Gastroesophageal sphincter (tissue), 4 donors: ENCODE results near the gene MGA. TPM values are rescaled to one million over a fixed set of nuclear protein-coding genes. Genes with fewer than 3 reads are reported as not detected.

Source experiments
- ATAC-seq: fragments of 150-250 bp; one replicate; pipeline ENCODE4 v1.9.1; 2016; ENCODE audit warnings: mild to moderate bottlenecking, moderate library complexity
- H3K27ac ChIP-seq, 4 donors: fragments of 200-600 bp; sonication (generic) in 3 of 4; 1 replicate in 3 of 4; 2 replicates in 1 of 4; pipeline ENCODE4 v1.5.1; 2016 to 2019
- H3K27me3 ChIP-seq: fragments of 200-600 bp; sonication (generic); one replicate; pipeline ENCODE4 v1.5.1; 2019
- H3K36me3 ChIP-seq, 2 donors: fragments of 200-600 bp; sonication (generic); one replicate each; pipeline ENCODE4 v1.5.1; 2019; ENCODE audit warnings: control low read depth in 1 of 2
- H3K4me1 ChIP-seq, 3 donors: fragments of 200-600 bp; sonication (generic); 1 replicate in 2 of 3; 2 replicates in 1 of 3; pipeline ENCODE4 v1.5.1; 2016 to 2019; ENCODE audit warnings: control low read depth in 2 of 3
- H3K4me3 ChIP-seq, 2 donors: fragments of 200-600 bp; sonication (generic); one replicate each; pipeline ENCODE4 v1.5.1; 2019; ENCODE audit warnings: mild to moderate bottlenecking in 1 of 2, moderate library complexity in 1 of 2
- H3K9me3 ChIP-seq, 3 donors: fragments of 200-600 bp; sonication (generic); one replicate each; pipeline ENCODE4 v1.5.1; 2017 to 2019; ENCODE audit warnings: control low read depth in 2 of 3
- EP300 ChIP-seq: sonication (generic); formaldehyde crosslinking; IDR thresholded peaks from one replicate; pipeline ENCODE4 v1.6.1; 2017; ENCODE audit warnings: antibody characterized with exemption, mild to moderate bottlenecking
- POLR2A ChIP-seq, 2 donors: fragments of 450-650 bp; IDR thresholded peaks; one replicate each; pipeline ENCODE4 v1.6.1; 2017; ENCODE audit warnings: antibody characterized with exemption in 2 of 2, mild to moderate bottlenecking in 2 of 2, moderate library complexity in 1 of 2
- POLR2AphosphoS5 ChIP-seq: sonication (generic); formaldehyde crosslinking; IDR thresholded peaks from one replicate; pipeline ENCODE4 v1.6.1; 2017; ENCODE audit warnings: antibody characterized with exemption
- WGBS, 2 donors: methylation state at CpG; one replicate each; pipeline ENCODE4 v1.1.5; 2018; ENCODE audit warnings: low coverage in 1 of 2; 5-methylcytosine and 5-hydroxymethylcytosine counted together
- small RNA-seq, 4 donors: library from RNA; depleted of rRNA; stranded (forward); fragments of <200 nt; gene quantifications; one replicate each; pipeline ENCODE3, GENCODE V24; 2016
- total RNA-seq, 4 donors: library from RNA; depleted of rRNA; stranded (reverse); fragments of >200 nt; gene quantifications; one replicate each; pipeline ENCODE4 v1.1.0, GENCODE V29; 2016
- TF ChIP-seq, protein P1 (sequence below), 4 experiments: fragments of 200-600 bp in 2 of 4; fragments of 450-650 bp in 2 of 4; sonication (generic) in 1 of 4; IDR thresholded peaks; one replicate each; pipeline ENCODE4 v1.5.1; 2017 to 2019; ENCODE audit warnings: antibody characterized with exemption in 4 of 4, mild to moderate bottlenecking in 2 of 4, moderate library complexity in 2 of 4

The MGA gene
- total RNA-seq, 4 donors from 2014 or later, result 29.4 to 59.2 (median 44.9) TPM

DNA sequence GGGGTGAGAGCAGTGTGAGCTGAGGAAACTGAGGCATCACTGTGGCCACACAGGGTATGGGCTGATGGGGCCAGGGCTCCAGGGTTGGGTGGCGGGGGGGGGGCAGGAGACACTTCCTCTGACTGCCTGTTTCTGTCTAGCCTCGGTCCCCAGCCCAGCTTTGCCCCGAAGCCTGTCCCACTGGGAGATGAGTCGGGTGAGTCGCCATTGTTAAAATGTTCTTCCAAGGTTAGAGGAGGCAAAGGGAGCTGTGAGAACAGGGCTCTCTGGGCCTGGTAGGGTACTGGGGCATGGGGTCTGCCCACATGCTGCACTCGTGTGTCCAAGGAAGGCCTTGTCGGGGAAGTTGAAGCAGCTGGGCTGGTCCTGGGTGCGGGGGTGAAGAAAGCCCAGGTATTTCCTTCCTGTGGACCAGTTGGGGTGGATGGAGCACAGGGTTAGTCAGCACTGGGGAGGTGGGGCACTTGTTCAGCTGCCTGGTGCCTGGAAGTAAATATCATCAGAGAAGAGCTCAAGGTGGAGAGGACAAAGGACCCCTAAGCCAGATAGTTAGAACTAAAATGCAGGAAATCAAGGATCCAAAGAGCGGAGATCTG is 159.3 kb downstream of the MGA start:
- H3K27me3 ChIP-seq, result no peaks in the 10 kb centered on the region
- H3K9me3 ChIP-seq, result no peaks in the 10 kb centered on the region
- 89 to 90% methylated on average over 1 to 7 of the region's 9 CpGs for WGBS, 2 donors
- peaks cover 0 to 100% of the 10 kb centered on the region in 2 donors for H3K36me3 ChIP-seq
- no peak for ATAC-seq
- H3K4me3 ChIP-seq, result no peak overlapping the region
- H3K4me1 ChIP-seq, result no peaks in the 10 kb centered on the region
- no peak overlapping the region for H3K27ac ChIP-seq
- TF ChIP-seq EP300 (no peak), POLR2AphosphoS5 (no peak), POLR2A (IDR thresholded peaks at IDR 0.05) (no peak)
- TF ChIP-seq, protein P1, sequence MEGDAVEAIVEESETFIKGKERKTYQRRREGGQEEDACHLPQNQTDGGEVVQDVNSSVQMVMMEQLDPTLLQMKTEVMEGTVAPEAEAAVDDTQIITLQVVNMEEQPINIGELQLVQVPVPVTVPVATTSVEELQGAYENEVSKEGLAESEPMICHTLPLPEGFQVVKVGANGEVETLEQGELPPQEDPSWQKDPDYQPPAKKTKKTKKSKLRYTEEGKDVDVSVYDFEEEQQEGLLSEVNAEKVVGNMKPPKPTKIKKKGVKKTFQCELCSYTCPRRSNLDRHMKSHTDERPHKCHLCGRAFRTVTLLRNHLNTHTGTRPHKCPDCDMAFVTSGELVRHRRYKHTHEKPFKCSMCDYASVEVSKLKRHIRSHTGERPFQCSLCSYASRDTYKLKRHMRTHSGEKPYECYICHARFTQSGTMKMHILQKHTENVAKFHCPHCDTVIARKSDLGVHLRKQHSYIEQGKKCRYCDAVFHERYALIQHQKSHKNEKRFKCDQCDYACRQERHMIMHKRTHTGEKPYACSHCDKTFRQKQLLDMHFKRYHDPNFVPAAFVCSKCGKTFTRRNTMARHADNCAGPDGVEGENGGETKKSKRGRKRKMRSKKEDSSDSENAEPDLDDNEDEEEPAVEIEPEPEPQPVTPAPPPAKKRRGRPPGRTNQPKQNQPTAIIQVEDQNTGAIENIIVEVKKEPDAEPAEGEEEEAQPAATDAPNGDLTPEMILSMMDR (IDR thresholded peaks at IDR 0.05), result no peak

DNA sequence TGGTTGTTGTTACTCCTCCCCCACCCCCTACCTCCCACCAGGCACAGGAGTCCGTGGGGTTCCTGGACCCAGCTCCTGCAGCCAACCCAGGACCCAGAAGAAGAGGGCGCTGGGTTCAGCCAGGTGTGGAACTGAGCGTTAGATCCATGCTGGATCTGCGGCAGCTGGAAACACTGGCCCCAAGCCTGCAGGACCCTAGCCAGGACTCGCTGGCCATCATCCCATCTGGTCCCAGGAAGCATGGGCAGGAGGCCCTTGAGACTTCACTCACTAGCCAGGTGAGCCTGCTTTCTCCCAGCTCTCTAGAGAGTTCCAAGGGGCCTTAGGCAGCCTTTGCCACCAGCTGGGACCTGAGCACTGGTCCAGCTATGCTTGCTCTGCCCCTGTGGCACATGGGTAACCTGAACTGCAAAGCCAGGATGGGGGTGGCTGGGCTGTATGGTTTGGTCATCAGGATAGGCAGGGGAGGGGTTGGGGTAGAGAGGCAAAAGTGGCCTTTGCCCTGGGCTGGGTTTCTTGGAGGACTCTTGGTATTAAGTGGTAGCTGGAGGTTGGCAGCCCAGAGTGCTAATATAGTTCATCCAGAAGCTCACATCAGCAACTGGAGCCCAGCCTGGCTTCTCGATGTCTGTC is 160.7 kb downstream of the MGA start:
- no peaks in the 10 kb centered on the region for H3K9me3 ChIP-seq
- H3K27me3 ChIP-seq, result no peaks in the 10 kb centered on the region
- no peak overlapping the region for H3K27ac ChIP-seq
- ATAC-seq, result no peak
- 75 to 86% methylated on average over 1 of the region's 6 CpGs for WGBS, 2 donors
- H3K4me3 ChIP-seq, result no peak overlapping the region
- TF ChIP-seq, protein P1 (IDR thresholded peaks at IDR 0.05), result no peak
- TF ChIP-seq POLR2A (IDR thresholded peaks at IDR 0.05) (no peak), EP300 (no peak), POLR2AphosphoS5 (no peak)
- peaks cover 0 to 100% of the 10 kb centered on the region in 2 donors for H3K36me3 ChIP-seq
- H3K4me1 ChIP-seq, result no peaks in the 10 kb centered on the region

DNA sequence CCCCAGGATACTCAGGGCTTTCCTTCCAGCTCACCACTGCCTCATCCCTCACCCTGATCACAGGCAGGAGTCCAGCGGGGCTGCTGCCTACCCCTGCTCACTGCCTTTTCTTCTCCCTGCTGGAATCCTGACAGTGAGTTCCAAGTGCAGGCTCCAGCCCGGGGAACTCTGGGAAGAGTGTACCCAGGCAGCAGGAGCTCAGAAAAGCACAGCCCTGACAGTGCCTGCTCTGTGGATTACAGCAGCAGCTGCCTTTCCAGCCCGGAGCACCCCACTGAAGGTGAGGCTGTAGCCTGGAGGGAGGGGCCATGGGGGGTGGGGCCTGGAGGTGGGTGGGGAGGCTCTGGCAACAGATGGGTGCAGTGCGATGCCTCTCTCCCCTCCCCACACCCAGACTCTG is 161.6 kb downstream of the MGA start:
- no peak for ATAC-seq
- 40 to 57% methylated on average over 1 of the region's 4 CpGs for WGBS, 2 donors

DNA sequence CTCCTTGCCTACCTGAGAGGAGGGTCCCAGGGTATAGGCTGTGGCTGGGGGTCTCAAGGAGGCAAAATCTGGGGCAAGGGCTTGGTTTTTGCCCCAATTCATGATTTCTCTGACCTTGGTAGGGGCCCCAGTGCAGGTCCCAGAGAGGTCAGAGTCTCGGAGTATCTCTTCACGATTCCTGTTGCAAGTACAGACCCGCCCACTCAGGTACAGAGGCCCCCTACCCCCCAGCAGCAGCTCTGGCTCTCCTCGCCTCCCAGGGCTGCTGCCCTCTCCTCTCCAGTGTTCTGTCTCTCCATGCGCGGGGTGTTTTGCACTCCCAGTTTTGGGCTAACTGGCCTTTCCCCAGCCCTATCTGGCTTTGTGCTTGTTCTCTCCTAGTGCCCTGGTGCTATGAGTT is 162.3 kb downstream of the MGA start:
- ATAC-seq, result no peak
- H3K27ac ChIP-seq, result no peak overlapping the region
- H3K4me1 ChIP-seq, result peaks cover 0 to 5% (median 0%) of the 10 kb centered on the region in 3 donors
- no peaks in the 10 kb centered on the region for H3K27me3 ChIP-seq
- H3K4me3 ChIP-seq, result no peak overlapping the region
- 70 to 80% methylated on average over 1 to 2 of the region's 6 CpGs for WGBS, 2 donors
- no peaks in the 10 kb centered on the region for H3K9me3 ChIP-seq
- TF ChIP-seq EP300 (no peak), POLR2A (IDR thresholded peaks at IDR 0.05) (no peak), POLR2AphosphoS5 (no peak)
- TF ChIP-seq, protein P1 (IDR thresholded peaks at IDR 0.05), result no peak
- peaks cover 0 to 86% of the 10 kb centered on the region in 2 donors for H3K36me3 ChIP-seq

More for the DNA sequence above, 161.6 kb downstream of the MGA start:
- TF ChIP-seq POLR2AphosphoS5 (no peak), POLR2A (IDR thresholded peaks at IDR 0.05) (no peak), EP300 (no peak)
- TF ChIP-seq, protein P1 (IDR thresholded peaks at IDR 0.05), result no peak
- Histone ChIP-seq H3K27ac (no peak overlapping the region), H3K27me3 (no peaks in the 10 kb centered on the region), H3K4me3 (no peak overlapping the region), H3K9me3 (no peaks in the 10 kb centered on the region), H3K36me3 (peaks cover 0 to 92% of the 10 kb centered on the region in 2 donors), H3K4me1 (no peaks in the 10 kb centered on the region)

Small RNA genes lying within 50 kb of the gene (small RNA-seq; reads per million reads assigned to genes)
- 0 reads per million in 4 donors for gene MIR626

Other genes starting within 250 kb of the MGA start
- 10 to 100 TPM; 31.9 to 53.2 (median 34.8) TPM for gene RTF1, start 243.3 kb upstream of the MGA start, total RNA-seq
- 1 to 10 TPM in 1 of 4 donors, under 1 TPM in 2, not detected in 1; 0.85 to 1.2 (median 0.94) TPM for gene ITPKA, start 166.5 kb upstream of the MGA start, total RNA-seq
- under 1 TPM in 3 of 4 donors, not detected in 1; 0.16 to 0.54 (median 0.19) TPM for gene LTK, start 146.6 kb upstream of the MGA start, total RNA-seq
- 10 to 100 TPM; 10.4 to 33.1 (median 12.6) TPM for gene RPAP1, start 116.1 kb upstream of the MGA start, total RNA-seq
- 1 to 10 TPM; 3.1 to 9.5 (median 8.4) TPM for gene TYRO3, start 101.2 kb upstream of the MGA start, total RNA-seq
- gene MAPKBP1, start 114.1 kb downstream of the MGA start, total RNA-seq, result 10 to 100 TPM; 25.1 to 48.9 (median 30.6) TPM
- gene JMJD7, start 167.7 kb downstream of the MGA start, total RNA-seq, result 10 to 100 TPM in 1 of 4 donors, 1 to 10 TPM in 3; 6.1 to 12.8 (median 9.3) TPM
- gene PLA2G4B, start 178.4 kb downstream of the MGA start, total RNA-seq, result 1 to 10 TPM; 2.5 to 7.0 (median 3.6) TPM
- under 1 TPM; 0.13 to 0.93 (median 0.38) TPM for gene SPTBN5, start 233.6 kb downstream of the MGA start, total RNA-seq